ENCODE results near the gene RTL9.

DNA sequence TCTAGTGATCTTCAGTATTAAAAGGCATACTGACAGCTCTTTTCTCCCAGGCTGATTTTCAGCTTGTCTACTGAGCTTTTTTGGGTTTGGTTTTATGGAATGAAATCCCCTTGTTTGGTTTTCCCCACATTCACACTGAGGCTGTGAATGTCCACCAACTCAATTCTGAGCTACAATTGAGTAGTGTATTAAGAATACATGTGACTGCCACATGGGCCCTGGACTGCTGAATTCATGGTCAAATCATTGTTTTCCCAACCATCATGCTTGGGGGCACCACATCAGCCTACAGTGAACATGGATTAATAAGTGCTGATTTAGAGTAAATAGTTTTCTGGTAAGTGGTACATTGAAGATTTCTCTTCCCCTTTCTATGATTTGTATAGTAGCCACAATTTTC, 32.4 kb downstream of the RTL9 start:
- TF ChIP-seq, protein P1, sequence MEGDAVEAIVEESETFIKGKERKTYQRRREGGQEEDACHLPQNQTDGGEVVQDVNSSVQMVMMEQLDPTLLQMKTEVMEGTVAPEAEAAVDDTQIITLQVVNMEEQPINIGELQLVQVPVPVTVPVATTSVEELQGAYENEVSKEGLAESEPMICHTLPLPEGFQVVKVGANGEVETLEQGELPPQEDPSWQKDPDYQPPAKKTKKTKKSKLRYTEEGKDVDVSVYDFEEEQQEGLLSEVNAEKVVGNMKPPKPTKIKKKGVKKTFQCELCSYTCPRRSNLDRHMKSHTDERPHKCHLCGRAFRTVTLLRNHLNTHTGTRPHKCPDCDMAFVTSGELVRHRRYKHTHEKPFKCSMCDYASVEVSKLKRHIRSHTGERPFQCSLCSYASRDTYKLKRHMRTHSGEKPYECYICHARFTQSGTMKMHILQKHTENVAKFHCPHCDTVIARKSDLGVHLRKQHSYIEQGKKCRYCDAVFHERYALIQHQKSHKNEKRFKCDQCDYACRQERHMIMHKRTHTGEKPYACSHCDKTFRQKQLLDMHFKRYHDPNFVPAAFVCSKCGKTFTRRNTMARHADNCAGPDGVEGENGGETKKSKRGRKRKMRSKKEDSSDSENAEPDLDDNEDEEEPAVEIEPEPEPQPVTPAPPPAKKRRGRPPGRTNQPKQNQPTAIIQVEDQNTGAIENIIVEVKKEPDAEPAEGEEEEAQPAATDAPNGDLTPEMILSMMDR (IDR thresholded peaks at IDR 0.05) = no peak
- TF ChIP-seq POLR2A (IDR thresholded peaks at IDR 0.05) = no peak
